ENCODE measurements around the gene STAG2.
A peak's percentile ranks its signal among the peaks of the same experiment; 100 is the strongest.
"Not testable (repeated sequence)": the region's sequence is repeated elsewhere in the genome, so short reads cannot be mapped to it uniquely, and the experiment has no call there.

STAG2 gene

GRCh38 chrX:123961268-123962005 lies at the start of gene STAG2:
STAG2 (plus strand) TSS chrX:123961706; CDS start chrX:124022628, 60,922 bp downstream.
- peak; percentile 87 for DNase-seq

GRCh38 chrX:123917069-123917468 lies 44.4 kb upstream of the STAG2 start:
- DNase-seq, result no peak

- no peak for DNase-seq
Observed at GRCh38 chrX:123918106-123918721, 43.3 kb upstream of the STAG2 start.

GRCh38 chrX:123920105-123920785 lies 41.3 kb upstream of the STAG2 start:
- DNase-seq, result no peak

GRCh38 chrX:123923211-123923610 lies 38.3 kb upstream of the STAG2 start:
- no peak for DNase-seq

DNA sequence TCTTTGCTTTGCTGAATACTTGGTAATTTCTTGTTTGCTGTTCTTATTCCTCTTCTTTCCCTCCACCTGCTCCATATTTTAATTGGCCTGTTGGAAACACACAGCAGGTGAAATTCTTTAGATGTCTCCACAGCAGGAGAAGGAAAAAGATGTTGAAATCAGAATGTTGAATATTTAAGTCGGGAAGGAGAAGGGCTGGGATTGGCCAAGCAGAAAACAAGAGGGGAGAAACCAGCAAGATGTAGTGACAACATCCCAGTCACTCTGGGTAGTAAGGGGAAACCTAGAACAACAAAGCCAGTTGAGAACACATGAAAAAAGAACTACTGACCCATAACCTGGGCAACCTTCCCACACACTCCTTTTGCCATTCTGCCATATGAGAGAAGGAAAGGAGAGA lies 37.3 kb upstream of the STAG2 start:
- DNase-seq, result no peak

DNA sequence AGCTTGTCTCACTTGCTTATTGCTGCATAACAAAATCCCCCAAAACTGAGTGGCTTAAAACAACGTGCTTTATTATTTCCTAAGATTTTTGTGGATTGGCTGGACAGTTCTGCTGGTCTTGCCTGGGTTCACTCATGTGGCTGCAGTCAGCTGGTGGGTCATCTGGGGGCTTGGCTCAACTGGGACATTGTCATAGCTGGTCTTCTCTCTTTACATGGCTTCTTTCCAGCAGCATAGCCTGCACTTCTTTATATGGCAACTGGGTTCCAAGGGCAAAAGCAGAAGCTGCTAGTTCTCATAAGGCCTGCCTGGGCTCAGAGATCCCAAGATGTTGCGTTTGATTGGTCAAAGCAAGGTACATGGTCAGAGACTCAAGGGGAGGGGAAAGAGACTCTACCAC lies 33.7 kb upstream of the STAG2 start:
- DNase-seq, result no peak

DNA sequence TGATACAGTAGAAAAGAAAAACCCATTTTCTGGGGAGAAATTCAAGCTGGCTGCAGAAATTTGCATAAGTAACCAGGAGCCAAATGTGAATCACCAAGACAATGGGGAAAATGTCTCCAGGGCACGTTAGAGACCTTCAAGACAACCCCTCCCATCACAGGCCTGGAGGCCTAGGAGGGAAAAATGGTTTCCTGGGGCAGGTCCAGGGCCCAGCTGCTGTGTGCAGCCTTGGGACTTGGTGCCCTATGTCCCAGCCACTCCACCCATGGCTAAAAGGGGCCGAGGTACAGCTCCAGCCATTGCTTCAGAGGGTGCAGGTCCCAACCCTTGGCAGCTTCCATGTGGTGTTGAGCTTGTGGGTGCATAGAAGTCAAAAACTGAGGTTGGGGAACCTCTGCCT lies 29.5 kb upstream of the STAG2 start:
- not testable (repeated sequence) for DNase-seq

DNA sequence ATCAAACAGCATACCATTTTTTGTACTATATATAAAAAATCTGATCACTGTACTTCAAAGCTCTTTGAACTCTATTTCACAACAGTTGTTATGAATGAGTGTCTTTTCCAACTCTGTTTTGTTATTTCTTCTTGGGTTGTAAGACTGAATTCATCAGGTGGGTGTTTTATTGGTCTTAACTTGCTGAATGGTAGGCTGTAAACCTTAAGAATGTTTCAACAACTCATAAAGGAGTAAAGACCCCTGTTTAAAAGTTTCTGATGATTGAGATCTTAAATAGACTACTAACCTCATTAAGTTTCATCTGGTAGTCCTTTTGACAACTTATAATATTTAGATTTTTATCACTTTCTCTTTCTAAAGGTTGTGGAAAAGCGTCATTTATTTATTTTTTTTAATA lies 18.4 kb upstream of the STAG2 start:
- DNase-seq, result no peak

- DNase-seq, result no peak
Observed at GRCh38 chrX:123943488-123943887, 18.0 kb upstream of the STAG2 start.

GRCh38 chrX:123949846-123950245 lies 11.7 kb upstream of the STAG2 start:
- DNase-seq, result no peak

GRCh38 chrX:123959281-123960063 lies 2.0 kb upstream of the STAG2 start:
- DNase-seq, result peak; percentile 6

DNA sequence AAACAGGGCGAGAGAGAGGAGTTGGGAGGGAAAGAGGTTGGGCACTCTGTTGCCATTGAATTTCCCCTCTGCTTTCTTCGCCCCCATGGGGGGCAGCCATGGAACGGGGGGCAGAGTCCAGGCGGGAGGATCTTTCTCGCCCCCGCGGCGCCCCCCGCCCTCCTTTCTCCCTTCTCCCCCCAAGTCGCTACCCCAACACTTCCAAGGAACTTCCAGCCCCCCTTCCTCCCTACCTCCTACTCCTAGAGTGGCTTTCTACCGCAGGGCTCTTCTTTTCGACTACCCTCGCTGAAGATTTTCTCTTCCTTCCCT lies 594 bp upstream of the STAG2 start:
- DNase-seq, result no peak

GRCh38 chrX:123962006-123962467 lies 531 bp downstream of the STAG2 start:
- no peak for DNase-seq

DNA sequence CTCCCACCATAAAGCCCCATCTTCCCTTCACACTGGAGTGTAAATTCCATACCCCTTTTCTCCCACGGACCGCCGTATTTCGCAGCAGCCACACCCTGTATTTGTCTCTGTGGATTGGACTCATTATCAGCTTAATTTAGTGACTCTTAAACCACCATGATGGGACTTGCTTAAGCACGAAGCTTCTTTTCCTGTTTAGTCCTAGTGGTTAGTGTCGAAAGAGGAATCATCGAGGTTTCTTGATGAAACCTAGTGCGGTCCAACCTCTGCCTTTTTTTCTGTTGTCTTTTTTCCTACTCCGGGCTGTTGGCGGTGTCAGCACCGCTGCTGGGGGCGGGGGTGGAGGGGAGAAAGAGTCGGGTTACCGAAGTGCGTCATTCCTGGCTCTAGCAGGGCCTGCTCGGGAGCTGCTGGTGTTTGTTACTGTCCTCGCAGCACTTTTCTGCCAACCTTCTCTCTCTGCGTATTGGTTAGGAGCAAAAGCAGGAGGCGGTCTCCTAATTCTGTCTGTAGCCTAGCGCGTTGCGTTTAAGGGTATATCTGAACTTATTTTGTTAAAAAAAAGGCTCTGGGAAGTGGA lies 1.4 kb downstream of the STAG2 start:
- DNase-seq, result peak; percentile 90

GRCh38 chrX:123964156-123964834 lies 2.8 kb downstream of the STAG2 start:
- no peak for DNase-seq

GRCh38 chrX:123965712-123966111 lies 4.2 kb downstream of the STAG2 start:
- DNase-seq, result no peak

DNA sequence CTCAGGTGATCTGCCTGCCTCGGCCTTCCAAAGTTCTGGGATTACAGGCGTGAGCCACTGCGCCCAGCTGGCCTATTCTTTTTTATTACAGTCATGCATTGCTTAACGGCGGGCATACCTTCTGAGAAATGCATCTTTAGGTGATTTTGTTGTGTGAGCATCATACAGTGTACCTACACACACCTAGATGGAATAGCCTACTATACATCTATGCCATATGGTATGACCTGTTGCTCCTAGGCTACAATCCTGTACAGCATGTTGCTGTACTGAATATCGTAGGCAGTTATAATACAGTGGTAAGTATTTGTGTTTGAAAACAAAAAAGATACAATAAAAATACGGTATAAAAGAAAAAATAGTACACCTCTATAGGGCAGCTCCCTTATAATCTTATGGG lies 6.0 kb downstream of the STAG2 start:
- no peak for DNase-seq

DNA sequence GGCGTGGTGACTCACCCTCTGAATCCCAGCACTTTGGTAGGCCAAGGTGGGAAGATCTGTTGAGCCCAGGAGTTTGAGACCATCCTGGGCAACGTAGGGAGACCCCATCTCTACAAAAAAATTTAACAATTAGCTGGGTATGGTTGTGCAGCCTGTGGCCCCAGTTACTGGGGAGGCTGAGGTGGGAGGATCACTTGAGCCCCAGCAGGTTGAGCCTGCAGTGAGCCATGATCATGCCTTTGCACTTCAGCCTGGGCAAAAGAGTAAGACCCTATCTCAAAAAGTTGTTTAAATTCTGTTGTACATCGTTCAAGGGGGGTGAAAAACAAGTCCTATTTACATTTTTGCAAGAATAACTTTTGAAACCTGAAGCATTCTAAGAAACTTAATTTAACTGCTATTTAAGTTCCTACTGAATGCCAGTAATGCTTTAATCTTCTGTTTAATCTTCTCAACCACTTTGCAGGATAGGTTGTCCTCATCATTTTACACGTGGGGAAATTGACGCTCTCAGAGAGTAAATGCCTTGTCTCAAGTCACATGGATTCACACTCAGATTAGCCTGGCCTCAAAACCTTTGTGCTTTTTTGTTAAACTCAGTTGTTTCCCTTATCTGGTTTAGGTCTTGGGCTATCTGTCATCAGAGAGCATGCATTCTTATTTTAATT lies 7.0 kb downstream of the STAG2 start:
- DNase-seq, result no peak

DNA sequence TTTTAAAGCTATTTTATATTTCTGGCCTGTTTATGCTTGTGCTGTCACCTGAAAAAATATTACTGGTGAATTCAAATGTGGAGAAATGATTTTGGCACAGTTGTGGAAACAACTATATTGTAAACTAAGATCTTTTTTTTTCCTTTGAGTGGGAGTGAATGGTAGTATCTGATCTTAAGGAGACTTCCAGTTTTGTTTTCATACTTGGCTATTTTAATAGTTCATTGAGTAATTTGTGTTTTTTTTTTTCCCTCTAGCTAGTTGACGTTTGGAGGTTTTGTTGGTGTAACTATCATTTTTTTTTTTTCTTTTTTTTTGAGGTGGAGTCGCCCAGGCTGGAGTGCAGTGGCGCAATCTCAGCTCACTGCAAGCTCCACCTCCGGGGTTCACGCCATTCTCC lies 10.5 kb downstream of the STAG2 start:
- DNase-seq, result no peak

GRCh38 chrX:123973921-123974320 lies 12.4 kb downstream of the STAG2 start:
- DNase-seq, result no peak

DNA sequence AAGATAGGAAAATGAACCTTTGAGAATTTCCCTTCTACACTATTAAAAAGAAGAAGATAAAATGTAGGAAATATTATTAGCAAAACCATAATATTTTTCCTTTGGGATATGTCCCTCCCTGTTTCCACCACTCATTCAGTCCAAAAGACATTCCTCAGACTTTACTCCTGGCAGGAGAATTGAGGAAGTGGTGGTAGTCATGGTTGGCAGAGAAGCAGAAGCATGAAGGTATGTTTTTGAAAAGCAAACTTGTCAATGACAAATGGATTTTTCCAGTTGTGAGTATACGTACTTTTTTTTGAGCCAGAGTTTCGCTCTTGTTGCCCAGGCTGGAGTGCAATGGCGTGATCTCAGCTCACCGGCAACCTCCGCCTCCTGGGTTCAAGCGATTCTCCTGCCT lies 13.7 kb downstream of the STAG2 start:
- DNase-seq, result no peak
